Measurements from ENCODE around the gene ARSI.

ARSI gene

DNA sequence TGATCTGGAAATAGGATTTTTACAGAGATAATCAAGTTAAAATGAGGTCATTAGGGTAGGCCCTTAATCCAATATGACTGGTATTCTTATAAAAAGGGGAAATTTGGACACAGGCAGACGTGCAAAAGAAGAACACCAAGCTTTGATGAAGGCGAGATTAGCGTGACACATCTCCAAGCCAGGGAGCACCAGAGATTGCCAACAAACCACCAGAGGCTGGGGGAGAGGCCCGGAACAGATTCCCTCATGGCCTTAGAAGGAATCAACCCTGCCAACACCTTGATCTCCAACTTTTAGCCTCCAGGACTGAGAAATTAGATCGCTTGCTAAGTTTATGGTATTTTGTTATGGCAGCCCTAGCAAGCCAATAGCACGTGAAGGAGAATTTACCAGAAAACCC is 10.8 kb upstream of the ARSI start:
- TF ChIP-seq, protein P1, sequence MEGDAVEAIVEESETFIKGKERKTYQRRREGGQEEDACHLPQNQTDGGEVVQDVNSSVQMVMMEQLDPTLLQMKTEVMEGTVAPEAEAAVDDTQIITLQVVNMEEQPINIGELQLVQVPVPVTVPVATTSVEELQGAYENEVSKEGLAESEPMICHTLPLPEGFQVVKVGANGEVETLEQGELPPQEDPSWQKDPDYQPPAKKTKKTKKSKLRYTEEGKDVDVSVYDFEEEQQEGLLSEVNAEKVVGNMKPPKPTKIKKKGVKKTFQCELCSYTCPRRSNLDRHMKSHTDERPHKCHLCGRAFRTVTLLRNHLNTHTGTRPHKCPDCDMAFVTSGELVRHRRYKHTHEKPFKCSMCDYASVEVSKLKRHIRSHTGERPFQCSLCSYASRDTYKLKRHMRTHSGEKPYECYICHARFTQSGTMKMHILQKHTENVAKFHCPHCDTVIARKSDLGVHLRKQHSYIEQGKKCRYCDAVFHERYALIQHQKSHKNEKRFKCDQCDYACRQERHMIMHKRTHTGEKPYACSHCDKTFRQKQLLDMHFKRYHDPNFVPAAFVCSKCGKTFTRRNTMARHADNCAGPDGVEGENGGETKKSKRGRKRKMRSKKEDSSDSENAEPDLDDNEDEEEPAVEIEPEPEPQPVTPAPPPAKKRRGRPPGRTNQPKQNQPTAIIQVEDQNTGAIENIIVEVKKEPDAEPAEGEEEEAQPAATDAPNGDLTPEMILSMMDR (IDR thresholded peaks at IDR 0.05; ENCODE audit: control extremely low read depth, extremely low read depth, low read depth, missing control alignments), result no peak
- CTCF ChIA-PET, result no interaction called here
- POLR2A ChIA-PET, result no interaction called here
- DNase-seq (ENCODE audit: extremely low spot score), result no peak

DNA sequence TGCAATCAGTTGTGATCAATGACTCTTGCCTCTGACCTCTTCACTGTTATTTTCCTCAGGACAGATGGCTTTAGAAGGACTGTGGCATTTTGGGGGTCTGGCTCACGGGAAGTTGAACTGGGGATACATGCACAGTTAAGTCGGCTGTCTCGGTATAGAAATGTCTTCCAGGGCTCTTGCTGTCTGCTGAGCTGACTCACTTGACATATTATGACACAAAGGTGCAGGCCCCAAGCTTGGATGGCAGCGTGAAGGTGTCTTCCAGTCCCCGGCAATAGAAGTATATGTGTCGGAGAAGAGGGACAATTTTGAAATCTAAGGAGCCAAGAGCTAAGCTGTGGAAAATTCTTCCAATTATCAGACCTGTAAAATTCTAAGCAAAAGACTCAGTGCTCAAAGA is 9.8 kb upstream of the ARSI start:
- ChIA-PET CTCF (no interaction called here), POLR2A (no interaction called here)

DNA sequence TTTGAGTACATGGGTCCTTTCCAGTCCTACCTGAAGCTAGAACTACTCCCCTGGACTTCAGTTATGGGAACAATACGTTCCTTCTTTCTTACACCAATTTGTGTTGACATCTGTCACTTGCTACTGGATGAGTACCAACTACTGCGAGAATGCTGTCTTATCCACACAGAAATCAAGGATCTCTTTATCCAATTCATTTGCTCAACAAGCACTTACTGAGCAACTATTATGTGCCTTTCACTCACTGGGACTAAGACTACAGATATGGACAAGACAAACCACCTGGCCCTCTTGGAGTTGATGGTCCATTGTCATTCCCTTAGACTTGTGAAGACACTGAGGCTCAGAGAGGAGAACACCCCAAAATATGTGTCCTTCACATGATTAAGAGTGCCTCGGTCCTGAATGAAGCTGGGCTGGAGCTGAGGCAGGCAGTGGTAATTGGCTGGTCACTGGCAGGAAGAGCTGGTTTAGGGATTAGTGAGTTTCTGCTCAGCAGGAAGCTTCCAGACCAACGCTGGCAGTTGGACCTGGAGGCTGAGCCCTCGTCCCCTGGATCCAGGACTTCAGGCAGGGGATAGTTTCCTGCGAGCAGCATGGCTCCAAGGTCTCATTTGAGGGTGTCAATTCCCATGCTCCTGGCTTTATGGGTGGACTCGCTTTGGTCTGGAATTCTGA is 8.4 kb upstream of the ARSI start:
- POLR2A ChIA-PET, result no interaction called here
- no peak for DNase-seq (ENCODE audit: extremely low spot score)
- TF ChIP-seq, protein P1 (IDR thresholded peaks at IDR 0.05; ENCODE audit: control extremely low read depth, extremely low read depth, low read depth, missing control alignments), result no peak
- CTCF ChIA-PET, result interaction anchor here (0.7 to 1.9 kb wide), 2 partner anchors 8 to 10 kb away, joined by 3 to 7 read pairs; no protein-coding TSS in a partner anchor

More for the DNA sequence above, 9.8 kb upstream of the ARSI start:
- TF ChIP-seq, protein P1 (IDR thresholded peaks at IDR 0.05; ENCODE audit: control extremely low read depth, extremely low read depth, low read depth, missing control alignments), result no peak
- DNase-seq (ENCODE audit: extremely low spot score), result no peak

DNA sequence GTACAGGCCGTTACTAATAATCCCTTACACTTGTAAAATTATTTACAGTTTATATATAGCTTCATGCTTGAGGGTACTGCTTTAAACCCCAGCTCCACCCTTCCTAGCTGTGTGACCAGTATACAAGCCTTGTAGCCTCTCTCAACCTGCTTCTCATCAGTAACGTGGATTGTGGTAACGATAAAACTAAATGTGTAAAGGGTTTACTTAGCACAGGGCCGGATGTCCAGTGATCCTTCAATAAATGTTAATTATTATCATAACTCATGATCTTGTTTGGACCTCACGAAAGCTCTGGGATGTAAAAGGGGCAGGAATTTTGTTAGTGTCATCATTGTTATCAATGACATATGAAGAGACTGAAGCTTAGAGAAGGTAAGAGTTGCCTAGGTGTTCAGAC is 7.5 kb upstream of the ARSI start:
- ChIA-PET CTCF (interaction anchor here (0.7 to 1.9 kb wide), 2 partner anchors 9 to 11 kb away, joined by 3 to 7 read pairs; no protein-coding TSS in a partner anchor), POLR2A (no interaction called here)
- no peak for DNase-seq (ENCODE audit: extremely low spot score)
- TF ChIP-seq, protein P1 (IDR thresholded peaks at IDR 0.05; ENCODE audit: control extremely low read depth, extremely low read depth, low read depth, missing control alignments), result no peak

DNA sequence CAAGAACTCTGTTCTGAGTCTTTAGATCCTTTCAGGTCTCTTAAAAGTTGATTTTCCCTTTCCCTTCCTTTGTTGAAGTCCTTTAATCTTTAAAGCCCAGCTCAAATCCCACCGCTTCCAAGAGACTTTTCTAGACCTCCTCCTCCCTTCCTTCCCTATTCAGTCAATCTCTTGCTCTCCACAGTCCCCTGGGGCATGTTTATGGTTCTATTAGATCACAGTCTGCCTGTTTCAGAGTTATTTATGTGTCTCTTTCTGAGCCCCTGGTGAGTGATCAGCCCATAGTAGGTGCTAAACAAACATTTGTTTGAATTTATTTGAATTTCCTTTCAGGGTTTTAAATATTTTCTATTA is 7.2 kb upstream of the ARSI start:
- no peak for DNase-seq (ENCODE audit: extremely low spot score)
- ChIA-PET CTCF (interaction anchor here (1.4 to 1.9 kb wide), 2 partner anchors 9 to 42 kb away, joined by 4 to 7 read pairs; no protein-coding TSS in a partner anchor), POLR2A (no interaction called here)
- TF ChIP-seq, protein P1 (IDR thresholded peaks at IDR 0.05; ENCODE audit: control extremely low read depth, extremely low read depth, low read depth, missing control alignments), result no peak

DNA sequence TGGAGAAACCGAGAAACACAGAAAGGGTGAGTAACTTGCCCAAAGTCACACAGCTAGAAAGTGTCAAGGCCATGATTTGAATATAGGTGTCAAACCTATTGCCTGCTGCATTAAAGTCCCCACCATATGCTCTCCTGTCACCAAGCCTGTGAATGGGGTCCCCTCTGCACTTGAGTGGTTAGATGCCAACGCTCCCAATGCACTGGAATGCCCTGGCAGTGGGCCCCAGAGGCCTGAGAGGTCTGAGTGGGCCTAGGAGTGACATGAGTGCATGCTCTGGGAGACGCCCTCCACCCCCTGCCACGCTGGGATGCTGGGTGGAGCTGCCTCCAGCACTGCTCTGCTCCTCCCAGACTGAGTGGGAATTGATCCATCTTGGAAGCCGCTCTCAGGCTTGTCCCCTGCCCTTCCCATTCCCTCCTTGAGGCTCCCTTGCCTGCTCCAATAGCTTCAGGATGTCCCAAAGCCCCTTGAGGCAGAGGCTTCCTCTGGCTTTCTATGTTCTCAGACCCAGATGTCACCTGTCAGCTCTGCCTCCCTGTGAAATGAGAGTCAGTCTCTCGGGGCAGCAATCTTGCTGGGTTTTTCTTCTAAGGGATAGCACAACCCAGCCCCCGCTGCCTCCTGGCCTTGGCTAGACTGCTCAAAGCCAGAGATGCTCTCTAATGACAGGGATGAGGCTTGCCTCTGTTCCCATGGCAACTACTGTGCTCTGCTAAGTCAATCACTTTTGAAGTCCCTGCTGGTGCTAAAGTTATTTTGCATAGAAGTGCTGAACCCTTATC is 6.6 kb upstream of the ARSI start:
- POLR2A ChIA-PET, result no interaction called here
- TF ChIP-seq, protein P1 (IDR thresholded peaks at IDR 0.05; ENCODE audit: control extremely low read depth, extremely low read depth, low read depth, missing control alignments), result no peak
- CTCF ChIA-PET, result interaction anchor here (1.2 to 1.4 kb wide), 2 partner anchors 30 to 43 kb away, joined by 3 to 4 read pairs; no protein-coding TSS in a partner anchor
- DNase-seq (ENCODE audit: extremely low spot score), result no peak

All from GM10248 (cell line).